ENCODE measurements around the gene OR11H6. TPM values are rescaled to one million over a fixed set of nuclear protein-coding genes. Genes with fewer than 3 reads are reported as not detected.

The OR11H6 gene, protein sequence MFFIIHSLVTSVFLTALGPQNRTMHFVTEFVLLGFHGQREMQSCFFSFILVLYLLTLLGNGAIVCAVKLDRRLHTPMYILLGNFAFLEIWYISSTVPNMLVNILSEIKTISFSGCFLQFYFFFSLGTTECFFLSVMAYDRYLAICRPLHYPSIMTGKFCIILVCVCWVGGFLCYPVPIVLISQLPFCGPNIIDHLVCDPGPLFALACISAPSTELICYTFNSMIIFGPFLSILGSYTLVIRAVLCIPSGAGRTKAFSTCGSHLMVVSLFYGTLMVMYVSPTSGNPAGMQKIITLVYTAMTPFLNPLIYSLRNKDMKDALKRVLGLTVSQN
- not detected for total RNA-seq

GRCh38 chr14:20223410-20223809, at the start of gene OR11H6:
Gene OR11H6, plus strand, starts transcription at chr14:20223710. Its CDS starts 0 bp downstream, at chr14:20223710.

GRCh38 chr14:20190596-20190995, 32.9 kb upstream of the OR11H6 start, which contains the start of gene OR11G2:
Gene OR11G2, plus strand, starts transcription at chr14:20190896. Its CDS starts 6,542 bp downstream, at chr14:20197438.

GRCh38 chr14:20228681-20229080, 5.2 kb downstream of the OR11H6 start, which contains the start of gene OR11H7:
Gene OR11H7, plus strand, starts transcription at chr14:20228981.

Small RNAs within 50 kb of the gene (small RNA-seq; reads per million reads assigned to genes)
- not detected for gene GTF2IP22 (ENCODE audit: low replicate concordance)

Other genes with a start within 250 kb of the OR11H6 start
- not detected for gene OR4K15, start 248.1 kb upstream of the OR11H6 start, total RNA-seq
- gene OR4Q2, start 221.5 kb upstream of the OR11H6 start, total RNA-seq, result not detected
- not detected for gene OR4K14, start 204.4 kb upstream of the OR11H6 start, total RNA-seq
- not detected for gene OR4K13, start 187.7 kb upstream of the OR11H6 start, total RNA-seq
- not detected for gene OR4L1, start 163.7 kb upstream of the OR11H6 start, total RNA-seq
- not detected for gene OR4K17, start 113.0 kb upstream of the OR11H6 start, total RNA-seq
- not detected for gene OR4N5, start 84.9 kb upstream of the OR11H6 start, total RNA-seq
- gene OR11G2, start 32.8 kb upstream of the OR11H6 start, total RNA-seq, result not detected
- gene OR11H7, start 5.3 kb downstream of the OR11H6 start, total RNA-seq, result not detected
- not detected for gene OR11H4, start 15.6 kb downstream of the OR11H6 start, total RNA-seq
- 47.3 TPM for gene TTC5, start 82.2 kb downstream of the OR11H6 start, total RNA-seq
- 63.5 TPM for gene CCNB1IP1, start 109.6 kb downstream of the OR11H6 start, total RNA-seq
- gene PARP2, start 119.9 kb downstream of the OR11H6 start, total RNA-seq, result 30.4 TPM
- 12.2 TPM for gene TEP1, start 189.8 kb downstream of the OR11H6 start, total RNA-seq
- gene KLHL33, start 212.5 kb downstream of the OR11H6 start, total RNA-seq, result under 0.01 TPM
- 70.7 TPM for gene OSGEP, start 231.1 kb downstream of the OR11H6 start, total RNA-seq
- gene APEX1, start 231.5 kb downstream of the OR11H6 start, total RNA-seq, result 57.0 TPM
- gene PIP4P1, start 237.7 kb downstream of the OR11H6 start, total RNA-seq, result 31.3 TPM
- gene PNP, start 245.7 kb downstream of the OR11H6 start, total RNA-seq, result 5.6 TPM